GM08714 (cell line): ENCODE measurements around the gene ZCCHC13.
A peak's percentile ranks its signal among the peaks of the same experiment; 100 is the strongest.
"Not testable (repeated sequence)": the region's sequence is repeated elsewhere in the genome, so short reads cannot be mapped to it uniquely, and the experiment has no call there.

Source experiments
- H3K4me3 ChIP-seq: fragments of 200-500 bp; sonication (Bioruptor generic); 2 replicates; pipeline ENCODE4 v1.5.1; 2014; ENCODE audit warnings: mild to moderate bottlenecking, low read length, inconsistent platforms
- ZNF274 ChIP-seq: IDR thresholded peaks from 2 replicates; pipeline ENCODE4 v1.6.1; 2012; ENCODE audit warnings: mild to moderate bottlenecking, low read depth, low read length

ZCCHC13 gene

GRCh38 chrX:74293343-74293946 lies 10.5 kb upstream of the ZCCHC13 start:
- TF ChIP-seq ZNF274: no peak

DNA sequence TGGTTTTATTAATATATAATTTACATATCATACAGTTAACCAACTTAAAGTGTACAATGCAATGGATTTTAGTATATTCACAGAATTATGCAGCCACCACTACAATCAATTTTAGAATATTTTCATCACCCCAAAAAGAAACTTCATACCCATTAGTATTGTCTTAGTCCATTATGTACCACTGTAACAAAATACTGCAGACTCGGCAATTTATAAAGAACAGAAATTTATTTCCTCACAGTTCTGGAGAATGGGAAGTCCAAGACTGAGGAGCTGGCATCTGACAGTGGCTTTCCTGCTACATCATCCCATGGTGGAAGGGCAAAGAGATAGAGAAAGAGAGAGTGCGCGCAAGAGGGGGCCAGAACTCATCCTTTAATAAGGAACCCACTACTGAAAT lies 8.9 kb upstream of the ZCCHC13 start:
- no peak overlapping the region for H3K4me3 ChIP-seq

More at GRCh38 chrX:74293343-74293946, 10.5 kb upstream of the ZCCHC13 start:
- peak overlapping the region; percentile 68 for H3K4me3 ChIP-seq

GRCh38 chrX:74297766-74298165 lies 6.2 kb upstream of the ZCCHC13 start:
- TF ChIP-seq ZNF274: no peak
- no peak overlapping the region for H3K4me3 ChIP-seq

More for the DNA sequence above, 8.9 kb upstream of the ZCCHC13 start:
- no peak for TF ChIP-seq ZNF274

GRCh38 chrX:74300869-74301268 lies 3.1 kb upstream of the ZCCHC13 start:
- no peak for TF ChIP-seq ZNF274
- H3K4me3 ChIP-seq: no peak overlapping the region

- no peak overlapping the region for H3K4me3 ChIP-seq
- no peak for TF ChIP-seq ZNF274
Observed at GRCh38 chrX:74318672-74319071, 14.7 kb downstream of the ZCCHC13 start.

- H3K4me3 ChIP-seq: not testable (repeated sequence)
Observed at GRCh38 chrX:74319321-74319720, 15.3 kb downstream of the ZCCHC13 start.

- TF ChIP-seq ZNF274: no peak
- no peak overlapping the region for H3K4me3 ChIP-seq
Observed at GRCh38 chrX:74321191-74321590, 17.2 kb downstream of the ZCCHC13 start.

GRCh38 chrX:74324131-74324530 lies 20.2 kb downstream of the ZCCHC13 start:
- no peak overlapping the region for H3K4me3 ChIP-seq
- TF ChIP-seq ZNF274: no peak

DNA sequence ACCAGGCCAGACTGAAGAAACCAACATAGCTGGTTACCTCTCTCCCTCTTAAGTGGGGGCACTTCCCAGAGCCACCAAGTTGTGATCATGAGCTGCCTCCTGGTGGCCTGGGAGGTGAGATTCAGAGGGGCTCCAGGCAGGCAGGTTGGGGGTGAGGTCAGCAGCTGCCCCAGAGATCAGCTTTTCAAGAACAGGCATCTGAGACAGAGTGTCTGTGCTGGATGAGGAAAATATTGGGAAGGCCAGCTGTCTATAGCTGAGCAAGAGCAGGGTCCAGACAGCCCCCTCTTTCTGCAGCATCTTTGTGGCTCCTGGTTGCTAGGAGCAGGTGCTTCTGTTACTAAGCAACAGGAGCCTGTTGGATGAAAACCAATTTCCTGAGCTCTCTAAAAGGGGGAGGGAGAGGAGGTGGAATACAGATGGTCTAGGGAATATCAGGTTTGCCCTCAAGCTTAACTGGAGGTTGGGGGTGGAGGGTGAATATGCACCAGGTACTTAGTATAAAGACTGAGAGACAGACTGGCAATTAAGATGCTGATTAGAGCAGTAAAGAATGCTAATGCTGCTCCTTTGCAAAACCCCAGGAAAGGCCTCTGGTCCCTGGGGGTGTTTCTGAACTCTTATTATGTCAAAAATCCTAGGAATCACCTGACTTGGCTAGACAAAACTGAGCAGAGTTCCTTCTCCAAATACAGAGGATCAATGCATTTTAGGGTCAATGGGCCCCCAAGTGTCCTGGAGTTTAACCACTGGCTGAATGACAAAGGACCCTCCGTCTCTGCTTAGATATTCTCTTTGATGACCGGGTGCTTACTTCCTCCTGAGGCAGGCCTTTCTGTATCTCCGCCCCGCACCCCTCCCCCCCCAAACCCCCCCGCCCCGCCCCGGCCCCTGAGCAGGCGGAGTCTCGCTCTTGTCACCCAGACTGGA lies 21.4 kb downstream of the ZCCHC13 start:
- H3K4me3 ChIP-seq: no peak overlapping the region
- TF ChIP-seq ZNF274: no peak

GRCh38 chrX:74338852-74339251 lies 34.9 kb downstream of the ZCCHC13 start:
- H3K4me3 ChIP-seq: no peak overlapping the region
- no peak for TF ChIP-seq ZNF274

- no peak for TF ChIP-seq ZNF274
- no peak overlapping the region for H3K4me3 ChIP-seq
Observed at GRCh38 chrX:74340051-74340450, 36.1 kb downstream of the ZCCHC13 start.

DNA sequence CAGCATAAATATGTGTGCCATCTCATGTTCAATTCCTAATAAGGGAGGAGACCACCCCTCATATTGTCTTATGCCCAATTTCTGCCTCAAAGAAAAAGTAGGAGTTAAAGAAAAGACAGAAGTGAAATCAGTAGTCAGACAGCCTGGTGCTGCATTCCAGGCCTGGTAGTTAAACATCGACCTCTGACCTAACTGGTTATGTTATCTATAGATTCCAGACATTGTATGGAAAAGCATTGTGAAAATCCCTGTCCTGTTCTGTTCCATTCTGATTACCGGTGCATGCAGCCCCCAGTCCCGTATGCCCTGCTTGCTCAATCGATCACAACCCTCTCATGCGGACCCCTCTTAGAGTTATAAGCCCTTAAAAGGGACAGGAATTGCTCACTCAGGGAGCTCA lies 38.2 kb downstream of the ZCCHC13 start:
- H3K4me3 ChIP-seq: not testable (repeated sequence)

DNA sequence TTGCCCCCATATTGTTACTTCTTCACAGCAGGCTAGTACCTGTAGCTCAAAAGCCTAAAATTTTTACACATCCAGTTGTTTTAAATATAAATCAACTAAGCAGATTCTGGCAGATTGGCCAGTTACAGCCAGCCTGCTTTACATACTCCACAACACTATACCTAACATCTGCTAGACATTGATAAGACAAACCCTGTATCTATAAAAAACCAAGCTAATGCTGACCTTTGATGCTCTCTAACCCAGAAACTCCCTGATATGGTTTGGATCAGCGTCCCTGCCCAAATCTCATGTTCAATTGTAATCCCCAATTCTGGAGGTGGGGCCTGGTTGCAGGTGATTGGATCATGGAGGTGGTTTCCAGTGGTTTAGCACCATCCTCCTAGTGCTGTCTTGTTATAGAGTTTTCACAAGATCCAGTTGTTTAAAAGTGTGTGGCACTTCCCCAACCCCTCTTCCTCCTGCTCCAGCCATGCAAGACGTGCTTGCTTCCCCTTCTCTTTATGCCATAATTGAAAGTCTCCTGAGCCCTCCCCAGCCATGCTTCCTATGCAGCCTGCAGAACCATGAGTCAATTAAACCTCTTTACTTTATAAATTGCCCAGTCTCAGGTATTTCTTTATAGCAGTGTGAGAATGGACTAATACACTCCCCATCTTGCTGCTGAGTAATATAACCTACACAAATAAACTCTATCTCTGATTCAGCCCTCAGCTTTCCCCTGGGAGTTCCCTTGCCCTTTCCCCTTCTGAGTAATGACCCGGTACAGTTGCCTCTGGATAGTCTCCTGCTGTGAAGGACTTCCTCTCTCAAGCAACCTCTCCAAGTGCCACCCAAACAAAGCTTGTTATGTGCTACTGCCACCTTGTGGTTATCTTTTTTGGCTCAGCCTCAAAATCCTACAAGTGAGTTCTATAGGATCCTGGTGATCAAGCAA lies 39.6 kb downstream of the ZCCHC13 start:
- H3K4me3 ChIP-seq: no peak overlapping the region
- no peak for TF ChIP-seq ZNF274

DNA sequence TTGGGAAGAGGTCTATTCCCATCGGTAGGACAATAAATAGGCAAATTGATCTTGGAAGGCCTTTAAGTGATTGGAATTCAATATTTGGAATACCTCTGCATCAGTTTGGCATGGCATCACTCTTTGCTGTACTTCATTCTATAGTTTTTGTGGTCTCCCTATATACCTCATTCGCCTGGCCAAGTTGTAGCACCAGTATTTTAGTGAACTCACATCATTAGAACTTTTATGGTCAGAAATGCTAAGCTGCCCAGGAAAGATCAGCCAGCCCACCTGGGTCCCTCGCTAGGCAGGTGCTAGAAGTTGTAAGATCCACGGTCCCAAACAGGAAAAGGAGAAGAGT lies 40.3 kb downstream of the ZCCHC13 start:
- no peak for TF ChIP-seq ZNF274

More for the DNA sequence above, 40.3 kb downstream of the ZCCHC13 start:
- no peak overlapping the region for H3K4me3 ChIP-seq
